Panc1 (cell line): ENCODE results near the gene APRT. TPM values are rescaled to one million over a fixed set of nuclear protein-coding genes. Genes with fewer than 3 reads are reported as not detected.

Experiments used
- ATAC-seq: fragments of 200-7000 bp; cut with Tn5 transposase; 2 replicates; pipeline ENCODE4 v1.9.1; 2020; ENCODE audit warnings: mild to moderate bottlenecking, moderate library complexity
- BruUV-seq: library from RNA; stranded (reverse); fragments of 400-500 nt; replicated peaks from 2 replicates; lab custom pipeline; 2021; lab: Mats Ljungman, UMichigan
- CTCF ChIA-PET: fragments of 300-600 bp; sonication (Branson Sonifier 250); formaldehyde crosslinking; loops from one replicate; lab custom pipeline; 2022; ENCODE audit warnings: antibody characterized with exemption; lab: Charles Lee
- POLR2A ChIA-PET: fragments of 300-600 bp; sonication (Branson Sonifier 250); formaldehyde crosslinking; loops from one replicate; lab custom pipeline; 2022; ENCODE audit warnings: antibody characterized with exemption; lab: Charles Lee
- DNase-seq: peaks from one replicate; pipeline ENCODE4 v3.0.0-alpha.2; 2010; ENCODE audit warnings: low read depth, low spot score
- H3K27ac ChIP-seq: 2 replicates; pipeline ENCODE4 v1.5.1; 2011; ENCODE audit warnings: mild to moderate bottlenecking, low read length, inconsistent platforms
- H3K27me3 ChIP-seq: fragments of 200-500 bp; sonication (Bioruptor generic); 2 replicates; pipeline ENCODE4 v1.6.0; 2014; ENCODE audit warnings: low read length, inconsistent platforms; ENCODE audit not compliant: control insufficient read depth, insufficient read depth
- H3K36me3 ChIP-seq: fragments of 200-500 bp; sonication (Bioruptor generic); 2 replicates; pipeline ENCODE4 v1.5.1; 2014; ENCODE audit warnings: inconsistent platforms, mild to moderate bottlenecking, low read length, moderate library complexity; ENCODE audit not compliant: control insufficient read depth, insufficient read depth
- H3K4me1 ChIP-seq: 2 replicates; pipeline ENCODE4 v1.5.1; 2011; ENCODE audit warnings: inconsistent platforms, mild to moderate bottlenecking, low read length, moderate library complexity; ENCODE audit not compliant: control insufficient read depth, insufficient read depth
- H3K4me3 ChIP-seq, 2 experiments: 2 replicates each; pipeline ENCODE4 v1.5.1; 2011 to 2012; ENCODE audit warnings: low read depth in 2 of 2, low read length in 2 of 2, mild to moderate bottlenecking in 2 of 2, inconsistent platforms in 1 of 2, moderate library complexity in 1 of 2
- H3K9me3 ChIP-seq: fragments of 200-500 bp; sonication (Bioruptor generic); 2 replicates; pipeline ENCODE4 v1.5.1; 2014; ENCODE audit warnings: low read depth, mild to moderate bottlenecking, inconsistent platforms, low read length, moderate library complexity; ENCODE audit not compliant: control insufficient read depth, insufficient read depth
- POLR2AphosphoS5 ChIP-seq: IDR thresholded peaks from 2 replicates; pipeline ENCODE4 v1.6.1; 2012; ENCODE audit warnings: mild to moderate bottlenecking, low read depth, low read length, moderate library complexity
- SIN3A ChIP-seq: IDR thresholded peaks from 2 replicates; pipeline ENCODE4 v1.6.1; 2012; ENCODE audit warnings: low read depth, mild to moderate bottlenecking, low read length, moderate library complexity, borderline replicate concordance; ENCODE audit not compliant: insufficient read depth
- TCF7L2 ChIP-seq: IDR thresholded peaks from 2 replicates; pipeline ENCODE4 v1.6.1; 2011; ENCODE audit warnings: mild to moderate bottlenecking, low read depth, low read length, inconsistent platforms
- in situ Hi-C: cut with HindIII; loops from 2 replicates; pipeline ENCODE4 v1.10.0; 2016; ENCODE audit warnings: low sequenced_read_pairs, low pct_unique_long_range_greater_than_20kb
- intact Hi-C: fragments of 100-400 bp; cut with micrococcal nuclease; formaldehyde crosslinking; loops from one replicate; pipeline ENCODE4 v1.10.0; 2022; ENCODE audit not compliant: unreplicated experiment
- total RNA-seq: library from RNA; stranded (reverse); gene quantifications from one replicate; pipeline ENCODE4 v1.2.1, GENCODE V29; 2021; ENCODE audit not compliant: unreplicated experiment
- TF ChIP-seq, protein P1 (sequence below): fragments of 450-650 bp; IDR thresholded peaks from 2 replicates; pipeline ENCODE4 v1.5.1; 2017; ENCODE audit warnings: mild to moderate bottlenecking
- TF ChIP-seq, protein P2 (sequence below), 2 experiments: IDR thresholded peaks; 2 replicates each; pipeline ENCODE4 v1.6.1; 2011 to 2012; ENCODE audit warnings: low read depth in 2 of 2, control low read depth in 1 of 2, low read length in 1 of 2, mild to moderate bottlenecking in 1 of 2, moderate library complexity in 1 of 2; ENCODE audit not compliant: insufficient read depth in 1 of 2

APRT gene
- total RNA-seq, 1 experiment from 2014 or later = 231 TPM

DNA sequence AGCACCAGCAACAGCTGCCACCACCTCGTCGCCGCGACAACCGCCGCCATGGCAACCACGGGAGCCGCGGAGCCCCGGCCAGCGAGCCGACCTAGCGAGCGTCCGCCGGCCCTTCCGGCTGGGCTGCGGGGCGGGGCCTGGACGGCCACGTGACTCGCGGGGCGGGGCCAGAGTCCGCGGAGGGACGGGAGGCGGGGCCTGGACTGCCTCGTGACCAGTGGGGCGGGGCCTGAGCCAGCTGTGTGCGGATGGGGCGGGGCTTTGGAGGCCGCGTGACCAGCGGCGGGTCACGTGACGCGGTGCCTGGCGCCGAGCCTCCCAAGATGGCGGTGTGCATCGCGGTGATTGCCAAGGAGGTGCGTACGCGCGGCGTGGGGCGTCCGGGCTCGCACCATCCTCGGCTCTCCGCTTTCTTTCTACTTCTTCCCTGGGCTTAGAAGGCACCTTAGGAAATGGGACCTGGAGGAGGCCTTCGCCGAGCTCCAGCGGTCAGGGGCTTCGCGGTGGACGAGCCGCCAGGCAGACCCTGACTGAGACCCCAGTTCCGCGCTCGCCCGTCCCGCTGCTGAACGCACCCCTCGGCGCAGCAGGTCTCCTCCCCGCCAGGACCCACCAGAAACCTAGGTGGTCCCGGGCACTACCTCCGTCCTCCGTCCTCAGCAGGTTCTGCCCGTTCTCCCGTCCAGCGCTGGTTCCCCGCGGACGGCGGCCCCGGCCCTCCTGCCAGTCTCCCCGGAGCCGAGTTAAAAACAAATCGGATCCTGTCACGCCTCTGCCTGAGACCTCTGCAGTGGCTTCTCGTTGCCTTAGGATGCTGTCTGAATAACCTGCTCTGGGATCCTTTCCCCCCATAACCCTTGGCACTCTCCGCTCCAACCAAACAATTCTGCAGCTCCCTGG lies 45.4 kb upstream of the APRT start, which contains the start of the genes GALNS and TRAPPC2L:
Gene GALNS, minus strand, starts transcription at position 120 of the 900 bp plus-strand sequence. Its CDS starts 70 bp downstream, at position 50.
Gene TRAPPC2L, plus strand, starts transcription at position 300 of the 900 bp plus-strand sequence. Its CDS starts 24 bp downstream, at position 324.
- Histone ChIP-seq H3K9me3 (no peaks in the 10 kb centered on the region), H3K4me1 (peaks cover 9% of the 10 kb centered on the region; the same call in 1 of the 2 replicates), H3K27me3 (no peaks in the 10 kb centered on the region), H3K36me3 (peaks cover 6% of the 10 kb centered on the region; the same call in 1 of the 2 replicates), H3K4me3 (peak within 1 kb of the TSS; percentile 88 to 93), H3K27ac (peak within 1 kb of the TSS; percentile 84)
- ChIA-PET CTCF (interaction anchor here (0.5 kb wide), 1 partner anchor 11 kb away, joined by 4 read pairs; no protein-coding TSS in a partner anchor), POLR2A (interaction anchor here (0.6 kb wide), 2 partner anchors 7 to 420 kb away, joined by 3 to 4 read pairs; no protein-coding TSS in a partner anchor)
- DNase-seq = peak; percentile 35
- TF ChIP-seq POLR2AphosphoS5 (peak; percentile 77), SIN3A (peak; percentile 63; the same call in 1 of the 2 replicates), TCF7L2 (no peak)
- TF ChIP-seq, protein P1, sequence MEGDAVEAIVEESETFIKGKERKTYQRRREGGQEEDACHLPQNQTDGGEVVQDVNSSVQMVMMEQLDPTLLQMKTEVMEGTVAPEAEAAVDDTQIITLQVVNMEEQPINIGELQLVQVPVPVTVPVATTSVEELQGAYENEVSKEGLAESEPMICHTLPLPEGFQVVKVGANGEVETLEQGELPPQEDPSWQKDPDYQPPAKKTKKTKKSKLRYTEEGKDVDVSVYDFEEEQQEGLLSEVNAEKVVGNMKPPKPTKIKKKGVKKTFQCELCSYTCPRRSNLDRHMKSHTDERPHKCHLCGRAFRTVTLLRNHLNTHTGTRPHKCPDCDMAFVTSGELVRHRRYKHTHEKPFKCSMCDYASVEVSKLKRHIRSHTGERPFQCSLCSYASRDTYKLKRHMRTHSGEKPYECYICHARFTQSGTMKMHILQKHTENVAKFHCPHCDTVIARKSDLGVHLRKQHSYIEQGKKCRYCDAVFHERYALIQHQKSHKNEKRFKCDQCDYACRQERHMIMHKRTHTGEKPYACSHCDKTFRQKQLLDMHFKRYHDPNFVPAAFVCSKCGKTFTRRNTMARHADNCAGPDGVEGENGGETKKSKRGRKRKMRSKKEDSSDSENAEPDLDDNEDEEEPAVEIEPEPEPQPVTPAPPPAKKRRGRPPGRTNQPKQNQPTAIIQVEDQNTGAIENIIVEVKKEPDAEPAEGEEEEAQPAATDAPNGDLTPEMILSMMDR = no peak
- TF ChIP-seq, protein P2, sequence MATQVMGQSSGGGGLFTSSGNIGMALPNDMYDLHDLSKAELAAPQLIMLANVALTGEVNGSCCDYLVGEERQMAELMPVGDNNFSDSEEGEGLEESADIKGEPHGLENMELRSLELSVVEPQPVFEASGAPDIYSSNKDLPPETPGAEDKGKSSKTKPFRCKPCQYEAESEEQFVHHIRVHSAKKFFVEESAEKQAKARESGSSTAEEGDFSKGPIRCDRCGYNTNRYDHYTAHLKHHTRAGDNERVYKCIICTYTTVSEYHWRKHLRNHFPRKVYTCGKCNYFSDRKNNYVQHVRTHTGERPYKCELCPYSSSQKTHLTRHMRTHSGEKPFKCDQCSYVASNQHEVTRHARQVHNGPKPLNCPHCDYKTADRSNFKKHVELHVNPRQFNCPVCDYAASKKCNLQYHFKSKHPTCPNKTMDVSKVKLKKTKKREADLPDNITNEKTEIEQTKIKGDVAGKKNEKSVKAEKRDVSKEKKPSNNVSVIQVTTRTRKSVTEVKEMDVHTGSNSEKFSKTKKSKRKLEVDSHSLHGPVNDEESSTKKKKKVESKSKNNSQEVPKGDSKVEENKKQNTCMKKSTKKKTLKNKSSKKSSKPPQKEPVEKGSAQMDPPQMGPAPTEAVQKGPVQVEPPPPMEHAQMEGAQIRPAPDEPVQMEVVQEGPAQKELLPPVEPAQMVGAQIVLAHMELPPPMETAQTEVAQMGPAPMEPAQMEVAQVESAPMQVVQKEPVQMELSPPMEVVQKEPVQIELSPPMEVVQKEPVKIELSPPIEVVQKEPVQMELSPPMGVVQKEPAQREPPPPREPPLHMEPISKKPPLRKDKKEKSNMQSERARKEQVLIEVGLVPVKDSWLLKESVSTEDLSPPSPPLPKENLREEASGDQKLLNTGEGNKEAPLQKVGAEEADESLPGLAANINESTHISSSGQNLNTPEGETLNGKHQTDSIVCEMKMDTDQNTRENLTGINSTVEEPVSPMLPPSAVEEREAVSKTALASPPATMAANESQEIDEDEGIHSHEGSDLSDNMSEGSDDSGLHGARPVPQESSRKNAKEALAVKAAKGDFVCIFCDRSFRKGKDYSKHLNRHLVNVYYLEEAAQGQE (IDR thresholded peaks at IDR 0.05; ENCODE audit: insufficient read depth in 1 of 2, low read depth in 2 of 2, low read length in 1 of 2) = no peak
- no TSS peak for BruUV-seq
- in situ Hi-C loops = no loop called here
- intact Hi-C loops = no loop called here
- peak; percentile 91 for ATAC-seq

DNA sequence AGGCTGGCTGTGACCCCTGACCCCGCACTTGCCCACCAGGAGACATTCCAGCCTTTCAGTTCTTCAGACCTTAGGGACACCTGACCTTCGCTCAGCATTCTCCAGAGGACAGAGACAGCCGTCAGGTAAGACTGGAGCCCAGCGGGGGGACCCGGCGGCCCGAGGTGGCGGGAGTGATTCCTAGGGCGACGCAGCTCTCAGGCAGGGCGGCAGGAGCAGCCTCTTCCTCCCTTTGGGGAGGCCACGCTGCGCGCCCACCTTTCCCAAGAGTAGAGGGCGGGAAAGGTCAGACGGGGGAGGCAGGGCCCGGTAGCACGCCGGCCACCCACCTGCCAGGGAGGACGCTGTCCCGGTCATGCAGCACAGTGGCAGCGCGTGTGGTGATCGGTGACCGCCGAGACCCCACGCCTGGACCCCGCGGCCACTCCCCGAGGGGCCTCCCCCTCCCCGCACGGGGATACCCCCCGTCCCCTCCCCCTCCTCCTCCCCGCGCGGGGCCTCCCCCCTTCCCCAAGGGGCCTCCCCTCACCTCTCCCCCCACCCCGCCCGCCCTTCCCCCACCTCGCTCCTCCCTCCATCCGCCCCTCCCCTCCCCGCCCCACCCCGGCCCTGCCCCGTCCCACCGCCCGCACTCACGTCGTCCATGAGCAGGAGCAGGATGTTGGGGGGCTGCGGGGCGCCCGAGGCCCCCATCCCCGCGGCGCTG lies 44.5 kb upstream of the APRT start:
- CTCF ChIA-PET = no interaction called here
- peak overlapping the region; percentile 78 for H3K27ac ChIP-seq
- H3K27me3 ChIP-seq = no peaks in the 10 kb centered on the region
- peaks cover 9% of the 10 kb centered on the region; the same call in 1 of the 2 replicates for H3K4me1 ChIP-seq
- no peaks in the 10 kb centered on the region for H3K9me3 ChIP-seq
- peaks cover 6% of the 10 kb centered on the region; the same call in 1 of the 2 replicates for H3K36me3 ChIP-seq
- TF ChIP-seq, protein P2 (IDR thresholded peaks at IDR 0.05; ENCODE audit: insufficient read depth in 1 of 2, low read depth in 2 of 2, low read length in 1 of 2) = no peak
- TF ChIP-seq POLR2AphosphoS5 = no peak
- intact Hi-C loops = no loop called here
- BruUV-seq = no TSS peak
- H3K4me3 ChIP-seq = peak overlapping the region; percentile 60 to 93
- ATAC-seq (peak; percentile 77), DNase-seq (no peak)
- in situ Hi-C loops = no loop called here
- POLR2A ChIA-PET = interaction anchor here (0.6 kb wide), 1 partner anchor 8 kb away, joined by 4 read pairs; no protein-coding TSS in a partner anchor
